Measurements from ENCODE around the gene ATP6V0C.
"Not testable (repeated sequence)": the region's sequence is repeated elsewhere in the genome, so short reads cannot be mapped to it uniquely, and the experiment has no call there.

ATP6V0C gene

GRCh38 chr16:2529061-2529931, 15.5 kb downstream of the ATP6V0C start:
- H3K4me3 ChIP-seq (ENCODE audit: low read depth, low read length), result no peak overlapping the region
- no peak for TF ChIP-seq CTCF (IDR thresholded peaks at IDR 0.05; ENCODE audit: low read depth, low read length)

- TF ChIP-seq CTCF (IDR thresholded peaks at IDR 0.05; ENCODE audit: low read depth, low read length), result no peak
- H3K4me3 ChIP-seq (ENCODE audit: low read depth, low read length), result no peak overlapping the region
Measured at GRCh38 chr16:2529961-2530628, 16.3 kb downstream of the ATP6V0C start.

GRCh38 chr16:2530629-2531318, 17.0 kb downstream of the ATP6V0C start:
- H3K4me3 ChIP-seq (ENCODE audit: low read depth, low read length), result no peak overlapping the region

GRCh38 chr16:2531371-2531695, 17.6 kb downstream of the ATP6V0C start, which contains the start of gene CEMP1:
Gene CEMP1 (minus strand): TSS chr16:2531408. CDS start chr16:2531073, 335 bp downstream.
- TF ChIP-seq CTCF (IDR thresholded peaks at IDR 0.05; ENCODE audit: low read depth, low read length), result no peak
- peak within 1 kb of the TSS; percentile 56 for H3K4me3 ChIP-seq (ENCODE audit: low read depth, low read length)

More at GRCh38 chr16:2530629-2531318, 17.0 kb downstream of the ATP6V0C start:
- no peak for TF ChIP-seq CTCF (IDR thresholded peaks at IDR 0.05; ENCODE audit: low read depth, low read length)

GRCh38 chr16:2531696-2532493, 18.1 kb downstream of the ATP6V0C start:
- peak overlapping the region; percentile 56 for H3K4me3 ChIP-seq (ENCODE audit: low read depth, low read length)
- TF ChIP-seq CTCF (IDR thresholded peaks at IDR 0.05; ENCODE audit: low read depth, low read length), result no peak

- TF ChIP-seq CTCF (IDR thresholded peaks at IDR 0.05; ENCODE audit: low read depth, low read length), result no peak
- peak overlapping the region; percentile 56 for H3K4me3 ChIP-seq (ENCODE audit: low read depth, low read length)
Measured at GRCh38 chr16:2532494-2533141, 18.9 kb downstream of the ATP6V0C start.

- not testable (repeated sequence) for H3K4me3 ChIP-seq (ENCODE audit: low read depth, low read length)
Measured at GRCh38 chr16:2533142-2533755, 19.5 kb downstream of the ATP6V0C start.

Measured in WI38 (cell line).